Measurements from ENCODE around the gene DDX27.
"Not testable (repeated sequence)": the region's sequence is repeated elsewhere in the genome, so short reads cannot be mapped to it uniquely, and the experiment has no call there.

The DDX27 gene

DNA sequence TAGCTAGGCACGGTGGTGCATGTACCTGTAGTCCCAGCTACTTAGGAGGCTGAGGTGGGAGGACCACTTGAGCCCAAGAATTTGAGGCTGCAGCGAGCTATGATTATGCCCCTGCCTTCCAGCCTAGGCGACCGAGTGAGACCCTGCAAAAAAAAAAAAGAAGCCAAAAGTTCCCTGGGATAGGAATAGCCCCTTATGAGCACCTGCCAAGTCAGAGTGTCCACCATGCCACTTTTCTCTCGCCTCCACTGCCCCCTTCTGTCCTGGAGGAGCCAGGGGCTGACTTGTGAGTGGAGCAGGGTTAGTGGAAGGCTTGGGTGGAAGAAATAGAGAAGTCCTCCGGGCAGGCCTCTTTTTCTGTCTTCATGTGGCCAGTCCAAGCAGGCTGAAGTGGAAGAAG lies 12.1 kb upstream of the DDX27 start:
- no peak for DNase-seq (ENCODE audit: low read depth)

DNA sequence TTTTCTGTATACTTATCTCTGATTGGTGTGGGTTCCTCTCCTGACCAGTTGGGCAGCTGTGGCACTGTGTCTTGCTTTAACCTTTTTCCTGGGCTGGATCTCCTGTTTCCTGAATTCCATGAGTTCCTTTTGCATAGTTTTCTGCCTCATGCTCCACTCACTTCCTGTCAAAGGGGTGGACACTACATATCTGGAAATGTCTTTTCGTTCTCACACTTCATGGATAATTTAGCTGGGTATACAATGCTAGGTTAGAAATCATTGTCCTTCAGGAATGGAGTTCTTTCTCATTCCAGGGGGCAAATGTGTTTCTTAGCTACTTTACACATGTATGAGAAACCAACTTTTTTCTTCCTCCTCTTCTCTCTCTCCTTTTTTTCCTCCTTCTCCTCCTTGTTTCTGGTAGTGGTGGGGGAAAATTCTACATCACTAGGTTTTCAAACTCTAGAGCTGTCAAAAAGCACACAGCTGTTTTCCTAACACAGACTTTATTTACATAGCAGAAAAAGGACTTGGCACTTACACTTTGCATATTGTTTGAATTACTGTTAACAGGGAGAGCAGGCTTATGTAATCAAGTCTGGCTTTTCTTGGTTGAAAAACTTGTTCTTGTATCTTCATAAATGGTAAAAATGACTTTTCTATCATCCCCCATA lies 9.0 kb upstream of the DDX27 start:
- no peak for DNase-seq (ENCODE audit: low read depth)

DNA sequence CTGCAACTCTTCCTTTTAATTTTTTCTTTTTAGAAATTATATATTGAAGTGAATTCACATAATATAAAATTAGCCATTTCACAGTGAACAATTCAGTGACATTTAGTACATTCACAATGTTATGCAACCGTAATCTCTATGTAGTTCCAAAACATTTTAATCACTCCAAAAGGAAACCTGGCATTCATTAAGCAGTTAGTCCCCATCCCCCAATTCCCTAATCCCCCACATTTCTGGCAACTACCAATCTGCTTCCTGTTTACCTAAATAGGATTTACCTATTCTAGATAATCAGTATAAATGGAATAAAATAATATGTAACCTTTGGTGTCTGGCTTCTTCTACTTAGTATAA lies 8.5 kb upstream of the DDX27 start:
- DNase-seq (ENCODE audit: low read depth), result no peak

DNA sequence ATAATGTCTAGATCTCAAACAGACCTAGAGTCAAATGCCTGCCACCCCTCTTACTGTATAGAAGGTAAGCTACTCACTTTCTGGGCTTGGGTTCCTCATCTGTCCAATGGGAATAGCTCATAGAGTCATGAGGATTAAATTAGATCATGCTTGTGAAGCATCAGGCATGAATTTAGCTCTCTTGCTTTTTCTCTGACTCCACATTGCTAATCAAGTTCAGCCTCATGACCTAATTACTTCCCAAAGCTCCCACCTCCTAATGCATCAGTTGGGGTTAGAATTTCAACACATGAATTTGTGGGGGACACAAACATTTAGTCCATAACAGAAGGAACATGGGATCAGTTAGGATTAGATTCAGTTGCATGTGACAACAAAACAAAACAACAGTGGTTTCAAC lies 4.6 kb upstream of the DDX27 start:
- no peak for DNase-seq (ENCODE audit: low read depth)

DNA sequence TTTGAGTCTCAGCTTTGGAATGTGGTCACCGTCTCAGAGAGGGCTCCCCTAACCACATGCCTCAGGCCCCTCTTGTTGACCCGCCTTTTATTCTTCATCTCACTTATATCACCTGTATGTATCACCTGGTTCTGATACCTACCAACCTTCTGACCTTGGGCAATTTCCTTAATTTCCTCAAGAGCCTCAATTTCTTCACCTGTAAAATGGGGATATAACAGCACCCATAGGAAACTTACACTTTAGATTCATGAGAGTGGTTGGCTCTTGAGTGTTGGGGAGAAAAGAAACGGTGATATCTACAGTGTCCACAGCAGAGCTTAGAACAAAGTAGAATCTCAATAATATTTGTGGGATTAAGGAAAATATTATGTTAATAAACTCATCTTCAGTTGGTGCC lies 4.0 kb upstream of the DDX27 start:
- no peak for DNase-seq (ENCODE audit: low read depth)

DNA sequence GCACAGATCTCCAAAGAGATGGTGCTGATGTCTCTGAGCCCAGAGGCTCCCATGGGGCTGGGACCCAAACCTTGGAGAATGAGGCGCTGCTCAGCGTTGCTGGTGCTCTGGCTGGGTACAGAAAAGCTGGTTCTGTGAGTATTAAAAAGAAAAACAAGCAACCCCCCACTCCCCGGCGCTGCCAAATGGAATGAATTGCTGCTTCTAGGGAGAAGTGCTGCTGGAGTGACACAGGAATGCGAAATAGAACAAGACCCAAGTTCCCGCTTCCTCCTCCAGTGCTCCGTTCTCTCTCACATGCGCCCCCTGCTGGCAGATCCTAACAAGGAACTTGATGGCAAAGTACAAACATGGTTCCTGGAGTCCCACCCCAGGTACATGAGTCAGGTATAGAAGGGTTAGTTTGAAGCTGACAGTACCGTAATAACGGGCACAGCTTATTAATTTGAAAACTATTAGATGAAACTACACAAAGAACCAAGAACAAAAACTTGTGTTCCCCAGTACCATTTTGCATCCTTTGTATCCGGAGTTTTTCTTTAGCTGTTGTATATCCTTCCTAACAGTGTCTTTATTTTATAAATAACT lies 2.1 kb upstream of the DDX27 start:
- peak; percentile 92 for DNase-seq (ENCODE audit: low read depth)

DNA sequence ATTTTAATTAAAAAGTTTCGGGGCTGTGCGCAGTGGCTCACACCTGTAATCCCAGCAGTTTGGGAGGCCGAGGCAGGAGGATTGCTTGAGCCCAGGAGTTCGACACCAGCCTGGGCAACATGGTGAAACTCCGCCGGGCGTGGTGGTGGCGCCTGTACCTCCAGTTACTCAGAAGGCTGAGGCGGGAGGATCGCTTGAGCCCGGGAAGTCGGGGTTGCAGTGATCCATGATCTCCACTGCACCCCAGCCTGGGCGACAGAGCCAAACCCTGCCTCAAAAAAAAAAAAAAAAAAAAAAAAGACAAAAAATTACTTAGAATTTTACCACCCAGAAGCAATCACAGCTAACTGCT lies 501 bp upstream of the DDX27 start:
- DNase-seq (ENCODE audit: low read depth), result not testable (repeated sequence)

DNA sequence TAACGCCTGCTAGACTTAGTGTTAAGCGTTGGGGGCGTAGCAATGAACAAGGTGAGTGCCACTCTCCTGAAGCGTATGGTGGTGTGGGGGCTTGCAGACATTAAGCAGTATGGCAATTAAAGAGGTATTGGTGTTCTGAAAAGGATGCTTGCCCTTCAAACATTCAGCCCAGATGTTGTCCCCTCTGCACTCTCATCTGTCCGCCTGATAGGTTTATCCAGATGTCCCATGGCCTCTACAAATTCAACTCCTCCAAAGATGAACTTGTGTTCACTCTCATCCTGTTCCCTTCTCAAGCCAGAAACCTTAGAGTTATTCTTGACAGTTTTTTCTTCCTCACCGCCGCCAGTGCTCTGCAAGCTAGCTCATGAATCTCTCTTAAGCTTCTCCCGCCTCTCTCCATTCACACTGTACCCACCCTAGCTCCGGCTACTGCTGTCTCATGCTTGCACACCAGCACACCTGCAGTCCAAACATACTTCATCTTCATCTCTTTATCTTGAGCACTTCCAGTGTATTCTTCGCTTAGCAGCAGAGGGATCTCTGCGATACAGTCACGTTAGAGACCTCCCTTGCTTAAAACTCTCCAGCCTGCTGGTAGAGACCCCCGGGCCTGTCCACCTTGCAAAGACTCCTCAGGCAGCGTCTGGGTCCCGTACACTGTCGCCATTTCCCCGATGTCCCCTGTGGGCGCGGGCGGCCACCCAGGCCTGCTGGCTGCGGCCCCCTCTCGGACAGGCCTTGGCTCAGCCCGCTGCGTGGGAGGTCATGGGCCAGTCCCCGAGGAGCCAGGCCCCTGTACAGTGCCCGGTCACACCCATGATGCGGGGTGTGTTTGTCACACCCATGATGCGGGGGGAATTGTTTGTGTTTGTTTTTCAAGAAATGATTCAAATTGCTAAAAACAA lies 962 bp downstream of the DDX27 start:
- DNase-seq (ENCODE audit: low read depth), result no peak

DNA sequence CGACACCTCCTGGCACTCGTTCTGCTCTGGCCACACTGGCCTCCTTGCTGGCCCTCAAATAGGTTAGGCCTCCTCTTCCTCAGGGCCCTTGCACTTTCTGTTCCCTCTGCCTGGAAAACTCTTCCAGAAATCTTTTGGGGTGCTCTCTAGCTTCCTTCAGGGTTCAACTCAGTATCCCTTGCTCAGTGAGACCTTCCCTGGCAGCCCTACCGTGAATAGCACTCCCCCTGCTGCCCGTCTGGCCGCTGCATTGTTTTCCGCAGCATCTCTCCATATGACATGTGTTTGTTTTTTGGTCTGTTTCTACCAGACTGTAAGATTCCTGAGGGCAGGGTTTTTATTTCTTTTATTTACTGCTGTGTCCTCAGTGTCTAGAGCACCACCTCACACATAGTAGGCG lies 6.7 kb downstream of the DDX27 start:
- no peak for DNase-seq (ENCODE audit: low read depth)

DNA sequence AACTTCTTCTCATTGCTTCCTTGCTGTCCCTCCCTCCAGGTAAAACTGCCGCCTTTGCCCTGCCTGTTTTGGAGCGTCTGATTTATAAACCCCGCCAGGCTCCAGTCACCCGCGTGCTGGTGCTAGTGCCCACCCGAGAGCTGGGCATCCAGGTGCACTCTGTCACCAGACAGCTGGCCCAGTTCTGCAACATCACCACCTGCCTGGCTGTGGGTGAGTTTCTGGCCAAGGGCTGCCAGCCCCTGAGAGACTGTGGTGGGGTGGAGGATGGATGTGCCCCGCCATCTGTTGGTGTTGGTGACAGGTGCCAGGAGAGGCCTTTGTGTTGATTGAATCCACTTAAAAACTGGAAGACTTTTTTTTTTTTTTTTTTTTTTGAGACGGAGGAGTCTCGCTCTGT lies 9.5 kb downstream of the DDX27 start:
- DNase-seq (ENCODE audit: low read depth), result no peak

DNA sequence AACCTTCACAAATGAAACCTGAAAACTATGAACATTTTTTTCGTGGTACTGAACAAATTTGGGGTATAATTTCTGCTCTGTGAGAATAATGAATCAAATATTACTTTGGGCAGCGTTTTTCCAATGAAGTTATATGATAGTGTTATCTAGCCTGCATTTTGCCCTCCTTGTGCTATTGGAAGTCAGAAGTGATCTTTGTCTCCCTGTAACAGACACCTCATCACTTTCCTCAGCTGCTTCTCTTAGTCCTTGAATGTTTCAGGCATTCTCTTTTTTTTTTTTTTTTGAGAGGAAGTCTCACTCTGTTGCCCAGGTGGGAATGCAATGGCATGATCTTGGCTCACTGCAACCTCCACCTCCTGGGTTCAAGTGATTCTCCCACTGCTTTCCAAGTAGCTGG lies 10.2 kb downstream of the DDX27 start:
- DNase-seq (ENCODE audit: low read depth), result no peak

DNA sequence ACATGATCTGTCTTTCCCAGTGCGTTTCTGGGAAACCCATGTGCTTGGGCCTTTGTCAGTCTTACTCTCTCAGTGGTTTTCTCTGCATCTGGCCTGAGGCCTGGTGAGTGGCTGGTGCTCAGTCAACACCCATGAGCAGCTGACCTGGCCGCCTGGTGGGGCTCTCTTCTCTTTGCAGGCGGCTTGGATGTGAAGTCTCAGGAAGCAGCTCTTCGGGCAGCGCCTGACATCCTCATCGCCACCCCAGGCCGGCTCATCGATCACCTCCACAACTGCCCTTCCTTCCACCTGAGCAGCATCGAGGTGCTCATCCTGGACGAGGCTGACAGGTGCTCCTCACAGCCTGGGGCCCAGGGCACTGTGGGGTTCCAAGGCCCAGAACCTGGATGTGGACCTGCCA lies 10.8 kb downstream of the DDX27 start:
- DNase-seq (ENCODE audit: low read depth), result no peak

DNA sequence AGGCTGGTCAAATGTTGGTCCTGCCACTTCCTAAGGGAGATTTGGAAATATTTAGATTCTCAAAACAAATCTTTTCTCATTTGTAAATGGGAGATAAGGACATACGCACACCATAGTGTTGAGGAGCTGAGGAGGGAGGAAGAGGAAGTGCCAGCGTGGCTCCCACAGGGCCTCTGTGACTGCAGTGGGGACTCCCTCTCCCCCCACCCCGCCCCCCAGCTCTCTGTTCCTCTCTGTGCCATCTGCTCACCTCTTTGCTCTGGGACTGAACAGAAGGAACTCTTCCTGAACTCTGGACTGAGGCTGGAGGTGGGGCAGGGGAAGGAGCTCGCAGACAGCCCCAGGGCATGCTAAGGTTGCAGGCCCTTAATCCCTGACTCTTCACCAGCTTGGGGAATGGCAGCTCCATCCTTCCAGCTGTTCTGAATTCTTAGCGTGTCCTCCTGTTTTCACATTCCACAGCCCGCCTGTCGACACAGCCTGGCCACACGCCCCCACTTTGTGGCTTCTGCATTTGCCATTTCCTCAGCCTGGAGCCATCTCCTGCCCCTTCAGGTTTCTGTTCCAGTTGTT lies 11.4 kb downstream of the DDX27 start:
- DNase-seq (ENCODE audit: low read depth), result no peak

DNA sequence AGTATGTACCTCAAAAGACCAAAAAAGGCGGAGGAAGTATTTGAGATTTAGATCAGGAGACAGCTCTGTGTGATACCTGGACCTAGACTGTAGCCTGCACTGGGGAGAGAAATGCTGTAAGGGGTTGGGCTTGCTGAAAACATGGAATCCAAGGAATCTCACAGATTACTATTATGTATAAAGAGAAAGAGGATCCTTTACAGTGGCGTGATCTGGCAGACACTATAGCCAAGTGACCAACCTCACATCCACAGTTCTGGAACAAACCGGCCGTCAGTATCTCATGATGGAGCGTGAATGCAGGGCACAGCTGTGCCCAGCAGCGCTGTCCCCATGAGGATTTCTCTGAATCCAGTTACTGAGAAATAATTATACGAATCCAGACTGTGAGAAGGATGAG lies 12.3 kb downstream of the DDX27 start:
- no peak for DNase-seq (ENCODE audit: low read depth)

DNA sequence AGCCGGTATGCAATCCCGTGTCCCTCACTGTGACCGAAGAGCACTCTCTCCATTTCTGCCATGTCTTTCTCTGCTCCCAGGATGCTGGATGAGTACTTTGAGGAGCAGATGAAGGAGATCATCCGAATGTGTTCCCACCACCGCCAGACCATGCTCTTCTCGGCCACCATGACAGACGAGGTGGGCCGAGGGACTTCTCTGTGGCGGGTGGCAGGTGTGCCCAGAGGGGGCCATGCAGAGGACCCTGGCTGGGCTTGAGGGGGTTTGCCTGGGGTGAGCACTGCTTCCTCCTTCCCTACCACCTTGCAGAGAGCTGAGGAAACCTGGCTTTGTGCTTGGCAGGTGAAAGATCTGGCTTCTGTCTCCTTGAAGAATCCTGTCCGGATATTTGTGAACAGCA lies 14.0 kb downstream of the DDX27 start:
- DNase-seq (ENCODE audit: low read depth), result no peak

DNA sequence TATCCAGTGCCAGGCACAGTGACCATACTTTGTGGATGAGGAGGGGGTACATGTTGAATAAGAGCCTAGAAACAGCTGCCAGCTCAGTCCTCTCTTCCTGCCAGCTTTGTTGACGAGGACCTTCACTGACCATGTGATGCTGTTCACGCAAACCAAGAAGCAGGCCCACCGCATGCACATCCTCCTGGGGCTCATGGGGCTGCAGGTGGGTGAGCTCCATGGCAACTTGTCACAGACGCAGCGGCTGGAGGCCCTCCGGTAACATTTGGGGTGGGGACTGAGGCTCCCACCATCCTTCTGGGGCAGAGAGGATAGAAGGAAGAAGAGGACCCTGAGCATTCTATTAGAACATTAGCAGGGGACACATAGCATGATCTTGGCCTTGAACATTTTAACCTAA lies 15.6 kb downstream of the DDX27 start:
- DNase-seq (ENCODE audit: low read depth), result no peak

DNA sequence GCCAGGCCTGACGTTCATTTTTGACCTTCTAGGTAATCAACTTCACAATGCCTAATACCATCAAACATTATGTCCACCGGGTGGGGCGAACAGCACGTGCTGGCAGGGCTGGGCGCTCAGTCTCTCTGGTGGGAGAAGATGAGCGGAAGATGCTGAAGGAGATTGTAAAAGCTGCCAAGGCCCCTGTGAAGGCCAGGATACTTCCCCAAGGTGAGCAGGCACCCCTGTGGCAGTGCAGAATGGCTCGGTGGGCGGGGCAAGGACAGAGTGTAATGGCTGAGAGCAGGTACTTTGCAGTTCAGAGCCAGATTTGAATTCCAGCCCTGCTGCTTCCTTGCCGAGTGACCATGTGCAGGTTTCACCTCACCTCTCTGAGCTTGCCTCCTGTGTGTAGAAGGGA lies 17.1 kb downstream of the DDX27 start:
- DNase-seq (ENCODE audit: low read depth), result no peak

DNA sequence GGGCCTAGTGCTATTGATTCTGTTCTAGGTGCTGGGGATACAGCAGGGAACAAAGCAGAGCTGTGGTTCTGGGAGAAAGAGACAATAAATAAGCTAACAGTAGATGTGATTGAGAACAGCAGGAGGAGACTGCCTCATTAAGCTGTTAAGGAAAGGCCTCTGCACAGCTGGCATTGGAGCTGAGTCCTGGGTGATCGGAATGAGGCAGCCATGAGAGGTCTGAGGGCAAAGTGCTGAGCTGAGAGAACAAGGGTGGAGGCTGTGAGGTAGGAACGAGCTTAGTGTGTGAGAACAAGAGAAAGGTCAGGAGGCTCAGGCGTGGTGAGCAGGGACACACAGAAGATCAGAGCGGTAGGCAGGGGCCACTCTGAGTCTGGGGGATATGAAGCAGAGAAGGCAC lies 18.3 kb downstream of the DDX27 start:
- no peak for DNase-seq (ENCODE audit: low read depth)

DNA sequence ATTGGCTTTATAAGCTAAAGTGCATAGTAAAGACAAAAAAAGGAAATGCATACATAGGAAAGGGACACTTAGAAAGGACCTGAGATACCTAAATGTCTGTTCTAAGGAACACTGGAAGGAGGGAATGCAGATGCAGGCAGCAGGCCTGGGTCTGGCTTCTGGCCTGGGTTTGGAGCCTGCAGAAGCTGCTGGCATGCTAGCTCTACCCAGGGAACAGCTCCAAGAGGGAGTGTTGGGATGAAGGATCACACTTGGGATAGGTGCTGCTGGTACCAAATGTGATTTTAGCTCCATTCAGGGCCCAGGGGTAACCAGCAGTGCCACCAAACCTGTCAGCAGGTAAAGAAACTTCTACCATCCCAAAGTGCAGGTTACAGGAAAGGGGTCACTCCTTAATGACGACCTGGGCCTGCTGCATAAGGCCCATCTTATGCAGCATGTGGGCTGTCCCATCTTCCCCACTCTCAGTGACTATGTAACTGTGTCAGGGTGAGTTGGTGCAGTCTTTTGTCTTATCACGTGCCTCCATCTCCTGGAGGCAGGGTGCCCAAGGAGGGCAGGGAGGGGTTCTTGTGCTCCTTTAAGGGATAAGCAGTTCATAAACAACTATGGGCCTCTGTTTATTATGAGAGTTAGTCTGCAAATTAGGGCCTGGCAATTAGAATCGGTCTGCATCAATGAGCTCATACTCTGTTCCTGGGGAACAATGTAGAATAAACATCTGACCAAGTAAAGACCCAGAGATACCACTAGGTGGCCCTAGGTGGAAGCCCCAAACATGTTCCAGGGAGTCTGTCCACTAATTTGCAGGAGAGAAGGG lies 26.9 kb downstream of the DDX27 start:
- DNase-seq (ENCODE audit: low read depth), result peak; percentile 65

DNA sequence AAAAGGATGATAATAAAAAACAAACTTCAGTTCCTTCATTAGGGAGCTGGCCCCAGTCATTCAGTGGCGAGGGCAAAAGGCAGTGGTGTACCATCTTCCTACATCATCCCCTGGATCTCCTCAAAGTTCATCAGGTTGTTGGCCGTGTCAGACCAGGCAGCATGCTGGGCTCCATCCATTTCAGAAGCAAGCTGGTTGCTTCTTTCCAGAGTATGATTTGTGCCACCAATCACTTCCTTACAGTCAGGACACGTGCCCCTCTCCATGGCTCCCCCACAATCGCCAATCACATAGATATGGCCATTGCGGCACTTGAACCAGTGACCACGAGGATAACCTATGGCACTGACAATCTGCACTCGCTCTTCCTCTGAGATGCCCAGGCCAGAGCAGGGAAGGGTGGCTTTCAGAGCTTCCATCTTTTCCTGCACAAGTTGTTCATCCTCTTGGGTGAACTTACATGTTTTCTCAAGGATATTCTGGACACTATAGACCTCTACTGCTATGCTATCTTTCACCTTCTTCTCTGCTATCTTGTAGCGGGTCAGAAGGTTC lies 28.0 kb downstream of the DDX27 start:
- no peak for DNase-seq (ENCODE audit: low read depth)

DNA sequence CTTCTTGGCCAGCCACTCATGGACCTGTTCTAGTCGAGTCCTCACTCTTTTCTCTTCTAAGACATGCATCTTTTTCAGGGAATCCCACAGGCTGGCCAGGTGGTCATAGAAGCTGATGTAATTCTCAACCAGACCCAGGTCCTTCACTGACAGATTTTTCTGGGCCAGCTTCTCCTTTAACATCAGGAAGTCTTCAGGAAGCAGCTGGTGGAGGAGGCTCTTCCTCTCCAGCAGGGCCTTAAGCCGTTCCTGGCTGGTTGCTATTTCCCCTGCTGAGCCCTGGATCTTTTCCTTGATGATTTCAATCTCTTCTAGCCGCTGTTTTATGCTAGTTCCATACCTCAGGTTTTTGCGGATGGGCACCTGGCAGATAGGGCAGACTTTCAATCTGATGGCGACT lies 28.6 kb downstream of the DDX27 start:
- no peak for DNase-seq (ENCODE audit: low read depth)

DNA sequence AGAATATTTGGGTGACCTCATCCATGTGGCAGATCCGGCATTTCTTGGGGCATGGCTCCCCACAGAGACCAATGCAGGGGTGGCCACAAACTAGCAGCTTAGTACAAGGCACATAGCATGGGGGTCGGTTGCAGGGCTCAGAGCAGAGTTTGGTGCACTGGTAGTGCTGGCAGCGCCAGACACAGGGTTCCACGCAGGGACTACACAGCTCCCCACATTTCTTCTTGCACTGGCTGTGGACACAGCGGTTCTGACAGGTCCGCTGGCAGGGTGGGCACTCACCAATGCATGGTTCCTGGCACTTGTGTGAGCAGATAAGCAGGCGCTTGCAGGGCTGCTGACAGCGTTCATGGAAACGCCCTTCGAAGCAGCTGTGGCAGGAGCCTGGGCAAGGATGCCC lies 29.1 kb downstream of the DDX27 start:
- DNase-seq (ENCODE audit: low read depth), result no peak

All from HS-5 (cell line).